Stimulated activated CD8-positive, alpha-beta memory T cell treated with anti-CD3 and anti-CD28 coated beads, Interleukin-4, amount 100 ng/mL, for 24 hours (primary cell): ENCODE data around the gene COX5A.
"Not testable (repeated sequence)": the region's sequence is repeated elsewhere in the genome, so short reads cannot be mapped to it uniquely, and the experiment has no call there.

Experiments
- DNase-seq: peaks from one replicate; pipeline ENCODE4 v3.0.0-alpha.2; 2020; ENCODE audit warnings: low read depth

Gene COX5A

DNA sequence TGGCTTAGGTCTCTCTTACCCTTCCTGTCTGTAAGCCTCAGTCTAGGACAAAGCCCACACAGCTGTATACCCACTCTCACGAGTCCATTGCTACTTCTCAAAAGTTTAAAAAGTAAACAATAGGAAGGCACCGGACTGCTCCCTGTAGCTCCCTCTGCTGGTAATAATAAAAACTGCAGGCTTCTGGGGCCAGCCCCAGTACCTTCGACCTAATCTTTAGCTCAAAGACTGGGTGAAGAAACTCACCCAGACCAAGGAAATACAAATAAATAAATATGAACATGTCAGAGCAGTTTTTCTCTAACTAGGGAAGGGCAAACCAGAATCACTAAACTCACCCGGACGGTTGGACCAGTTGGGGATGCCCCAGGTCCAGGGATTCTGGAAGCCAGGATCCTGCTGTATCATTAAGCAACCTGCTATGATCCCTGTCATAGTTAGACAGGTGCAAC is 36.2 kb downstream of the COX5A start:
- DNase-seq: peak; percentile 32

DNA sequence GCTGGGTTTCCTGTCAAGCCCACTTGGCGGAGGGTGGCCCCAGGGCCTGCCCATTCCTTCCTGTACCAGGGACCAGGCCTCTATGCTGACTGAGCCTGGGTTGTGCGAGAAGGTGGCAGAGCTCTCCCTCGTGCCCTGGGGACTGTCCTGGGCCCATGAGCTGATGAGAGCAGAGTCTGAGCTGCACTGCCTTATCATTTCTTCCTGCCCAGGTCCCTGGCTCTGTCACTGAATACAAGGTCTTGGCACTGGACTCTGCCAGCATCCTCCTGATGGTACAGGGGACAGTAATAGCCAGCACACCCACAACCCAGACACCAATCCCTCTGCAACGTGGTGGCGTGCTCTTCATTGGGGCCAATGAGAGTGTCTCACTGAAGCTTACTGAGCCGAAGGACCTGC is 40.6 kb downstream of the COX5A start:
- DNase-seq: no peak

DNA sequence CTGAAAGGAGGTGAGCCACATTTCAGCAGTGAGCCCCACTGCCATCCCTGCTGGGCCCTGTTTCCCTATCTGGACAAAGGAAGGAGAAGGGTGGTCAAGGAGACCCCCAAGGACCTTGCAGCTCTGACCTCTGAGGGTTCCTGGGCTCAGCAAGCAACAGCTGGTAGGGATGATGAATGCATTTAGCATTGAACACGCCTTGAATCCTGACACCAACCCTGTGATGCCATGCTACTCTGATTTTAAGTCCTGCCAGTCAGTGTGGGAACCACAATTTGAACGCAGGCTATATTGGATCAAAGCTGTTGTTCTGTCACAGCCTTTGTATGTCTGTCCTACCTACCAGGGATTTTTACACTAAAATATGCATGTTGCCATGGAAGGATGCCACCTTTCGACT is 41.6 kb downstream of the COX5A start:
- no peak for DNase-seq

DNA sequence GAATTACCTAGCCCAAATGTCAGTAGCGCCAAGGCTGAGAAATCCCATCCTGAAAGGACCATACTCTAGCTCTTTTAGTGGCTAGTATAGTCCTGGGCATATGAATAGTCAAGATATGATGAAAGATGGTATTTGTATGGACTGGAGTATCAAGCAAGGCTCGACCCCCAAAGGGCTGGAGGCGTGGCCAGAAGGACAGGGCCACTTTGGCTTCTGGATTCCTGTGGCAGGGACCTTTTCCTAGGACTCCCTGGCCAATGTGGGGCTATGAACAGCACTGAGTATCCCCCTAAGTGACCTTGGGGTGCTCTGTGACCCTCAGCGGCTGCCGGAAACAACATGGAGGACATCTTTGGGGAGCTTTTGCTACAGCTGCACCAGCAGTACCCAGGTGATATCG is 42.0 kb downstream of the COX5A start:
- DNase-seq: no peak

DNA sequence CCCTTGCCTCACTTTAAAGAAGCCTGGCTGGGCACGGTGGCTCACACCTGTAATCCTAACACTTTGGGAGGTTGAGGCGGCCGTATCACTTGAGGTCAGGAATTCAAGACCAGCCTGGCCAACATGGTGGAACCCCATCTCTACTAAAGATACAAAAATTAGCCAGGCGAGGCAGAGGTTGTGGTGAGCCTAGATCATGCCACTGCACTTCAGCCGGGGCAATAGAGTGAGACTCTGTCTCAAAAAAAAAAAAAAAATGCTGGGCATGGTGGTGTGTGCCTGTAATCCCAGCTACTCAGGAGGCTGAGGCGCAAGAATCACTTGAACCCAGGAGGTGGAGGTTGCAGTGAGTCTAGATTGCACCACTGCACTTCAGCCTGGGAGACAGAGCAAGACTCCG is 43.5 kb downstream of the COX5A start:
- not testable (repeated sequence) for DNase-seq

DNA sequence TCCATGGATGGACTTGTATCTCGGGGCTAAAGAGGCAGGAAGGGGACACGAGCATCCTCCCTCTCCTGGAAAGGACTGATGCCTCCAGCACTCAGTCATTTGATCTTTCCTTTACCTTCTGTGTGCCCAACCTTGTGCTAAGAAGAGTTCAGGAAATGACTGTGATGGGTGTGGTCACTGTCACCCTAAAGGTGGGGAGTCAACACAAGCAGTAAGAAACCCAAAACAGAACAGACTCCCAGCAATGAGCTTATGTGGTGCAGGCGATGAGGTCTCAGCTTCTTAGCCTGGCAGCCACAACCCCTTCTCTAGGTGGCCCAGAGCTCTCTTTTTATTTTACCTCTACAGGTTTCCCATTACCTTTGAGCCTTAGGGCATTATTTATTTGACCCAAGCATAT is 44.2 kb downstream of the COX5A start:
- DNase-seq: no peak

DNA sequence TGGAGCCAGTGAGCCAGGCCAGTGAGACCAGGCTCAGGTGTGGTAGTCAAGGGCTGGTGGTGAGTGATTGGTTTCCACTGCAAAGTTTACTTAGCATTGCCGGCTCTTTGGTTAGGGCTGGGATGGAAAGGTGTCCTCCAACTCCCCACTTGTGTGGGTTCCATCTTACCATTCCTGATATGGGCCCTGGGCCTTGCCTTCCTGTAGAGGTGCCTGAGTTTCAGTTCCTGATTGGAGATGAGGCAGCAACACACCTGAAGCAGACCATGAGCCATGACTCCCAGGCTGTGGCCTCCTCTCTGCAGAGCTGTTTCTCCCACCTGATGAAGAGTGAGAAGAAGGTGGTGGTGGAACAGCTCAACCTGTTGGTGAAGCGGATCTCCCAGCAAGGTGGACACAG is 44.9 kb downstream of the COX5A start:
- DNase-seq: no peak

DNA sequence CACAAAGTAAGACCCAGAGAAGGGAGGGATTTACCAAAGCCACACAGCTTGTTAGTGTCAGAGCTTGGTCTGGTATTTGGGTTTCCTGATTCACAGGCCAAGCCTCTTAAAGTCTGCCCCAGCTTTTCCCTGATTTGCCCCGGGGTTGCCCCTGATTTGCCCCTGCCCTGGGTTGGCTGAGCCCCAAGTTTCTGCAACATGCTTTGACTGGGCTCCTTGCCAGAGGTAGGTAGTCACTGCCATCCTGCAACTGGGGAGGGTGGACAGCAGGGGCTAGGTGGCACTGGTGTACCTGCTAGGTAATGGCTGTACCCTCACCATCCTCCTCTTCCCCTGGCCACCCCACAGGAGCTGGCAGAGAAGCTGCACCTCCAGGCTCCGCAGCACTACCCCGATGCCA is 45.6 kb downstream of the COX5A start:
- DNase-seq: no peak

DNA sequence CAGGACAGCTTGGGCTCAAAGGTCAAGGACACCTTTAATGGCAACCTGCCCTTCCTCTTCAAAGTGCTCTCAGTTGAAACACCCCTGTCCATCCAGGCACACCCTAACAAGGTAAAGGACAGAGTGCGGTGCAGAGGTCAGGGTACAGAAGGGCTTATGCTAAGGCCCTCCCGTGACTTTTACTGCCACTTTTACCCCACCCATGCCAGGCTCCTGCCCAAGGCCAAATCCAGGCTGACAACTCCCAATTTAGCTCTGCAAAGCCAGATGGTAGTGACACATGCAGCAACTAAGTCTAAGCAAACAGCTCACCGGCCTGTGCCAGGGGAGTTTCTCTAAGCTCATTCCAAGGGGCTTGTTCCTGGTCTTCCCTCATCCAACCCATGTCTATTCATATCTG is 46.4 kb downstream of the COX5A start:
- DNase-seq: no peak

DNA sequence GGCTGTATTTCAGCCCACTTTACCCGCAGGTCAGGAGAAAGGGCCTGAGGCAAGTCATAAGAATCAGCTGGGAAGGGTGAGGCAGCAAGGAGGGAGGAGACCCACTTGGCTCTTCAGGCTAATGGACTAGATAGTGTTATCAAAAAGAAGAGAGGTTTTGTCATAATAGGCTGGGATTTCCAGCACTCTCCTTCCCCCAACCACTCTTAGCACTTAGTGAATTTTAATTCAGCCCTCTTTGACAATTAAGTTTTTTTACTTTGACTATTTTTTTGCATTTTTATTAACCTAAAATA is 47.3 kb downstream of the COX5A start:
- DNase-seq: no peak

DNA sequence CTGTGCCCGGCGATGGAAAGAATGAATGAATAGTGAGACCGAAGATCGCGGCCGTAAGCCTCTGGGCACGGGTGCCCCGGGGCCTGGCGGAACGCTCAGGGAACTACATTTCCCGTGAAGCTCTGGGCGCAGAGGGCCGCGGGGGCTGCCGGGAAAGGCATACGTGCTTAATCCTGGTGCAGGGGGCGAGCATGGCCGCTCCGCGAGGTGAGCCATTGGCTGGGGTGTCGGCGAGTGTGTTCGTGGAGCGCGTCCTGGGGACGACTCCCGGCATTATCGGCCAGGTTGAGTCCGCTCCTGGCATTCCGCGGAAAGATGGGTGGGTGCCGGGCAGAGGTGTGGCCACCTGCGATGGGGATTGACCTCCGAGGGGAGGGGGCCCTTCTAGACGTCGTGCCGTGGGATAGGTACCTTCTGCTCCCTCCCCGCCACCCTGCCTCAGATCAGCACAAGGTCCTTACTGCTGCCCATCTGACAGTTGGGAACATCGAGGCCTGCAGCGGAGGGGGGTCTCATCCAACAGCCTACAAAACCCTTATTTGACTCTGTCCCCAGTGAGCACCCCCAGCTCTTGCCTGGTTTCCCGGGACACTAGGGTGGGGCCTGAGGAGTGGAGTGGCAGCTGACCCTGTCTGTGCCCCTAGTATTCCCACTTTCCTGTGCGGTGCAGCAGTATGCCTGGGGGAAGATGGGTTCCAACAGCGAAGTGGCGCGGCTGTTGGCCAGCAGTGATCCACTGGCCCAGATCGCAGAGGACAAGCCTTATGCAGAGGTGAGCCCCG is 47.8 kb downstream of the COX5A start, which contains the start of gene MPI:
TSS of gene MPI (plus strand) at position 160 of the 782 bp plus-strand sequence. CDS start at position 192, 32 bp downstream.
- peak; percentile 80 for DNase-seq

DNA sequence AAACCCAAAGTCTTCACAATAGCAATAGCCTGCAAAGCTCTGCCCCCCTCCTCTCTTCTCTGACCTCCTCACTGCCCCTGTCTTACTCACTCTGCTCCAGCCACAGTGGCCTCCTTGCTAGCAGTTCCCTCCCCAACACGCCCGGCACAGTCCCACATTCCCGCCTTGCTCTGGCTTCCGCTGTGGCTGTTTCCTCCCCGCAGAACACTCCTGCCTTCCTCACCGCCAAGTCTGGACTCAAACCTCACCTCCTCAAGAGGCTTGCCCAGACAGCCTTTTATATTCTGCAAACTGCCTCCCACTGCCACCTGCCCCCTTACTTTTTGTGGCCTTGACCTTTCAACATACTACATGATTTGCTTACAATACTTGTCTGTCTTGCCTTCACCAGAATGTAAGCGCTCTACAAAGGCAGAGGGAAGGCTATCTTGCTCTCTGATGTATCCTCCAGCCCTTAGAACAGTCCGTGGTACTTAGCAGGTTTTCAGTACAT is 48.4 kb downstream of the COX5A start:
- DNase-seq: no peak

DNA sequence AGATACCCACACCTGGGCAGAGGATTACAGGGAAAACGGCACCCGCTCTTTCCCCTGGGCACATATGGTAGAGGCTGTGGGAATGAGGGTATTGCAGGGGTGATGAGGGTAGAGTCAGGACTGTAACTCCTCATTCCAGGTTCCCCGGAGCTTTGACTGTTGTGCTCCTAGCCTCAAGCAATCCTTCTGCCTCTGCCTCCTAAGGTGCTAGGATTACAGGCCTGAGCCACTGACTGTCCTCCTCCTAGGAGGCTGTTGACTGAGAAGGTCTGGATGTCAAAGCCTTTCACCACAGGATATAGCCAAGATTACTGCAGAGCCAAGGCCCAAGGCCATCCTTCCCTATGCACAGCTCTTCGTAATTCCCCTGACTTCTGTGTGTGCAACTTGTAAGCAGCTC is 49.2 kb downstream of the COX5A start:
- no peak for DNase-seq

DNA sequence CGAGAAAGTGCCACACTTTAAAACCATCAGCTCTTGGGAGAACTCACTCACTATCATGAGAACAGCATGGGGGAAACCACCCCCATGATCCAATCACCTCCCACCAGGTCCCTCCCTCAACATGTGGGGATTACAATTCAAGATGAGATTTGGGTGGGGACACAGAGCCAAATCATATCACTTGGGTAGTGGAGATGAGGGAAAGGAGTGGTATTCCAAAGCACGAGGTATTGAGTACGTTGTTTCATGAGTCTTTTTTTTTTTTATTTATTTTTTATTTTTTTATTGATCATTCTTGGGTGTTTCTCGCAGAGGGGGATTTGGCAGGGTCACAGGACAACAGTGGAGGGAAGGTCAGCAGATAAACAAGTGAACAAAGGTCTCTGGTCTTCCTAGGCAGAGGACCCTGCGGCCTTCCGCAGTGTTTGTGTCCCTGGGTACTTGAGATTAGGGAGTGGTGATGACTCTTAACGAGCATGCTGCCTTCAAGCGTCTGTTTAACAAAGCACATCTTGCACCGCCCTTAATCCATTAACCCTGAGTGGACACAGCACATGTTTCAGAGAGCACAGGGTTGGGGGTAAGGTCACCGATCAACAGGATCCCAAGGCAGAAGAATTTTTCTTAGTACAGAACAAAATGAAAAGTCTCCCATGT is 50.2 kb downstream of the COX5A start:
- DNase-seq: not testable (repeated sequence)

DNA sequence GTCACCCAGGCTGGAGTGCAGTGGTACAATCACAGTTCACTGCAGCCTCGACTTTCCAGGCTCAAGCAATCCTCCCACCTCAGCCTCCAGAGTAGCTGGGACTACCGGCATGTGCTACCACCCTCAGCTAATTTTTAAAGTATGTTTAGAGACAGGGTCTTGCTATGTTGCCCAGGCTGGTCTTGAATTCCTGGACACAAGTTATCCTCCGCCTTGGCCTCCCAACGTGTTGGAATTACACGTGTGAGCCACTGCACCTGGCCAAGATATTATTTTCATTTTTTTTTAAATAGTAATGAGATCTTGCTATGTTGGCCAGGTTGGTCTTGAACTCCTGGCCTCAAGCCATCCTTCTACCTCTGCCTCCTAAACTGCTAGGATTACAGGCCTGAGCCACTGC is 52.4 kb downstream of the COX5A start:
- DNase-seq: no peak

DNA sequence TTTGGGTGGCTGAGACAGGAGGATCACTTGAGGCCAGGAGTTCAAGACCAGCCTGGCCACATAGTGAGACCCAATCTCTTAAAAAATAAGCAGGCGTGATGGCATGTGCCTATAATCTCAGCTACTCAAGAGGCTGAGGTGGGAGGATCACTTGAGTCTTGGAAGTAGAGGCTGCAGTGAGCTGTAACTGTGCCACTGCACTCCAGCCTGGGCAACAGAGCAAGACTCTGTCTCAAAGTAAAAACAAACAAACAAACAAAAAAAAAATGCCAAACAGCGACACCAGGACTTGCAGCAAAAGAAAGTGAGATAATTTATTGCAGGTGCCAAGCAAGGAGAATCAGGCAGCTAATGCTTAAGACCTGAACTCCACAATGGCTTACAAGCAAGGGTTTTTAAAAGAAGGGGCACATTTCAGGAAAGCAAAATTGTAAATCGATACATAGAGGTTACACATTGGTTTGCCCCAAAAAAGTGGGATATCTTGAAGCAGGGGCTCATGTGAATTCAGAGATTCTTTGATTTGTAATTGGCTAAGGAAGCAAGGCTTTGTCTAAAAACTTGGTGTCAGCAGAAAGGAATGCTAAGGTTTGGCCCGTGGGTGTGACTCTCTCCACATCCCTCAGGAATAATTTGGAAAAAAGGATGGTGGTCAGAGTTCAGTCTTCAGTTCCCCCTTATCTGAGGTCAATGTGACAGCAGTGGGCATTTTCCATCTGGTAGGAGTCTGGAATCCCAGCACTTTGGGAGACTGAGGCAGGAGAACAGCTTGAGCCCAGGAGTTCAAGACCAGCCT is 53.2 kb downstream of the COX5A start:
- DNase-seq: no peak

DNA sequence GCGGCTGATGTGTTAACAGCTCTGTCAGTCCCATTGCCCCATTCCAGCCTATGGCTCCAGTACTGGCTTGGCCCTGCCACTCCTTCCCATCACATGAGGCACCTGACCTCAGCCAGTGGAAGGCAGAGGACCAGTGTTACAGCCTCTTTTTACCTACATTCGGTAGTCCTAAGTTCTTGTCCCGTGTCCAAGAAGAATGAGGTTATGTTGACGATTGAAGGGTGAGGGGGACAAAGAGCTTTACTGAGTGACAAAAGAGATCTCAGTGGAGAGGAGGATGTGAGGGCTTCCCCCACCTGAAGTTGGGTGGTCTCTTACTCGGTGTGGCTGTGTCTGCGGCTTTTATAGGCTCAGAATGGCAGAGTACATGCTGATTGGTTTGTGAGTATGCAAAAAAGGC is 55.3 kb downstream of the COX5A start:
- DNase-seq: no peak

DNA sequence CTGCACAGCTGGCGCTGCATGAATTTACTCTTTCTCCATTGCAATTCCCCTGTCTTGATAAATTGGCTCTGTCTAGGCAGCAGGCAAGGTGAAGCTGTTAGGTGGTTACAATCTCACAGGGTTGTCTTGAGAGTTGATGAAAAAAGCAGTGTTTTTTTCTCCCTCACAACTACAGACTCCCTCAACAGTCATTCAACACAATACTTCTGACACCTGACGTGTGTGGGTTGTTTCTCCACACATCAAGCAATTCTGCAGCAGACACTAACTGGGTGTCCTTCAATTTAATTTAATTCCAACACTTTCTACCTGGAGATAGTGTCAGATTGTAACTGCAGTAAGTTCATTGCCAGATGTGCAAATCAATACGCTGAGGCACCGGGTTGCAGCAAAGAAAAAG is 59.6 kb downstream of the COX5A start:
- DNase-seq: no peak

DNA sequence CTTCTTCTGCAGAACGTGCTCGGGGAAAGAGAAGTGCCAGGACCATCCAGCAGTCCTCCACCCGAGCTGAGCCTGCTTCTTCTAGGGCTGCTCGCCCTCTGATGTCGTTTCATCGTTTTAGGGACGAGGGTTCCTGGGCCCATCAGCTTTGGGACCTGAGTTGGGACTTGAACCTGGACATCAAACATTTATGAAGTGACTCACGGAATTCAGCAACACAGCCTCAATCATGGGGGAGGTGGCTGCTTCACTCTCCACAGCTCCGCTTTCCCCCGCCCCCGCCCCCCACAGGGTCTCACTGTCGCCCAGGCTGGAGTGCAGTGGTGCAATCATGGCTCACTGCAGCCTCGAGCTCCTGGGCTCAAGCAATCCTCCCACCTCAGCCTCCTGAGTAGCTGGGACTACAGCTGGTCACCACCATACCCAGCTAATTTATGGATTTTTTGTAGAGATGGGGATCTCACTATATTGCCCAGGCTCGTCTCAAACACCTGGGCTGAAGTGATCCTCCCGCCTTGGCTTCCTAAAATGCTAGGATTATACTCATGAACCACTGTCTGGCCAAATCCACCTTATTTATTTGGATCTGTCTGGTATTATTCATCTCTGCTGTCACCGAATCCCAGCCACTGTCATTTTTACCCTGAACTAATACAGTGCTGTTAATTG is 64.0 kb downstream of the COX5A start:
- no peak for DNase-seq

DNA sequence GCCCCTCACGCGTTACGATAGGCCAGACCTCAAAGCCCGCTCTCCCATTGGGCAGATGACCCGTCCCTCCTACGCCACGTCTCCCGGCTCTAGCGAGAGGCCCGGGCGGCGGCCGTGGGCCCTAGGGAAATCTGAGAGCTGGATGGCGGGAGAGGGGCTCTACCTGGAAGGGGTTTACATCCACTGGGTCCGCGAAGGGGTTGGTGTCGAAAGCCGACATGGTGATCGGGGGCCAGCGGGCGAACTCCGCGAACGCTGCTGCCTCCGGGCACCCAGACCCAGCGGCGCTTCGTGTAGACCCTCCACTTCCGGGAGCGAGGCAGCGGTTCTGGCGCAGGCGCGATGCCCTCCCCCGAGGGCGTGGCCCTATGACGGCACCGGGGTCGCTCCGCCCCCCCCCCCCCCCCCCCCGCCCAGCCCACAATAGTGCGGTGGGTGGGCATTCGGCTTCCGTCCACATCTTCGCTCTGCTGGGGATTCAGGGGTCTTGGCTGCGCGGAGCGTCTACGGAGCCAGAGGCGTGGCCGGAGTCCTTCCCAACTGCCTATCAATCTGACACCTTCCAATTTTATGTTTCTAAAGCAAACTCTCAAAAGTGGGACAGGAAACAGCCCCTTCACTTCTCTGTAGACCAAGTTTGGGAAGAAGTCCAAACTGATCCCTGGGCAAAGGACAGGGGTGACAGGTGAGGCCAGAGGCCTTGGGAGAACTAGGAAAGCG is 64.7 kb downstream of the COX5A start, which contains the start of gene SCAMP2:
TSS of gene SCAMP2 (minus strand) at position 330 of the 720 bp plus-strand sequence. CDS start at position 220, 110 bp downstream.
- DNase-seq: peak; percentile 81

DNA sequence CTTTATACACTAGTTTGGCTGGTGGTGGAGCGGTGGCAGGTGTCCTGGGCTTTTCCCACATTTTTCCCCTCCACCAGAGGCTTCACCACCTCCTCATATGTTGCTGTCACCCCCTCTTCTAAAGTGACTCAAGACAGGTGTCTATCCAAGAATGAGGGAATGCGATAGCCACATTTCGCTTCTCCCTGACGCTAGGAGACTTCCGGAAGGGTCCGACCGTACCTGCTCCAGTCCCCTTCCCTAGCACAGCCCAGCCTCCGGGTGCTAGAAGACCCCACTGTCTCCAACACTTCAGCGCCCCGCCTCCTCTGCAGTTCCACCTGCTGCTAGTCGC is 65.2 kb downstream of the COX5A start:
- DNase-seq: no peak
